Measurements from ENCODE around the gene TRPV3.

Gene TRPV3

GRCh38 chr17:3534881-3535252 lies 22.7 kb downstream of the TRPV3 start:
- no peak for TF ChIP-seq CTCF (IDR thresholded peaks at IDR 0.05; ENCODE audit: extremely low read depth, missing control alignments)
- DNase-seq (ENCODE audit: low spot score), result peak; percentile 65

GRCh38 chr17:3533752-3534151 lies 23.9 kb downstream of the TRPV3 start:
- TF ChIP-seq CTCF (IDR thresholded peaks at IDR 0.05; ENCODE audit: extremely low read depth, missing control alignments), result no peak
- no peak for DNase-seq (ENCODE audit: low spot score)

- TF ChIP-seq CTCF (IDR thresholded peaks at IDR 0.05; ENCODE audit: extremely low read depth, missing control alignments), result no peak
Observed at GRCh38 chr17:3532859-3533142, 24.8 kb downstream of the TRPV3 start.

GRCh38 chr17:3532106-3532858 lies 25.3 kb downstream of the TRPV3 start:
- DNase-seq (ENCODE audit: low spot score), result no peak
- TF ChIP-seq CTCF (IDR thresholded peaks at IDR 0.05; ENCODE audit: extremely low read depth, missing control alignments), result no peak

More at GRCh38 chr17:3532859-3533142, 24.8 kb downstream of the TRPV3 start:
- DNase-seq (ENCODE audit: low spot score), result no peak

- TF ChIP-seq CTCF (IDR thresholded peaks at IDR 0.05; ENCODE audit: extremely low read depth, missing control alignments), result no peak
Observed at GRCh38 chr17:3531266-3532101, 26.1 kb downstream of the TRPV3 start.

GRCh38 chr17:3529817-3530741 lies 27.5 kb downstream of the TRPV3 start:
- no peak for DNase-seq (ENCODE audit: low spot score)
- TF ChIP-seq CTCF (IDR thresholded peaks at IDR 0.05; ENCODE audit: extremely low read depth, missing control alignments), result no peak

More at GRCh38 chr17:3531266-3532101, 26.1 kb downstream of the TRPV3 start:
- DNase-seq (ENCODE audit: low spot score), result no peak
